GM18870 (cell line): ENCODE measurements around the gene ZNF283.
"Not testable (repeated sequence)": the region's sequence is repeated elsewhere in the genome, so short reads cannot be mapped to it uniquely, and the experiment has no call there.

Source experiments
- ATAC-seq: cut with Tn5 transposase; IDR thresholded peaks from one replicate; pipeline ENCODE4 v1.9.1; 2021; ENCODE audit warnings: moderate library complexity; ENCODE audit not compliant: unreplicated experiment

Gene ZNF283

DNA sequence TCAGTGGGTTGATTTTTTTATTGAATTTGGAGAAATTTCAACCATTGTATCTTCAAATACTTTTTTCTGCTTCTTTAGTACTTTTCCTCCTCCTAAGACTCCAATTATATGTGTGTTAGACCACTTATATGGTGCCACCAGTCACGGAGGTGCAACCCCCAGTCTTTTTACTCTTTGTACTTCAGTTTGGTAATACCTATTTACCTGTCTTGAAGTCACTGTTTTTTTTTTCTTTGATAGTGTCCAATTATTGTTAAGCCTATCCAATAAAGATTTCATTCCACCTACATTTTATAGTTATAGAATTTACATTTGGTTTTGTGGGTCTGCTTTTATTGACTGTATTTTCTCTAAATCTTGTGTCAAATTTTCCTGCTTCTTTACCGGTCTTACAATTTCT, 14.9 kb downstream of the ZNF283 start:
- ATAC-seq: no peak

DNA sequence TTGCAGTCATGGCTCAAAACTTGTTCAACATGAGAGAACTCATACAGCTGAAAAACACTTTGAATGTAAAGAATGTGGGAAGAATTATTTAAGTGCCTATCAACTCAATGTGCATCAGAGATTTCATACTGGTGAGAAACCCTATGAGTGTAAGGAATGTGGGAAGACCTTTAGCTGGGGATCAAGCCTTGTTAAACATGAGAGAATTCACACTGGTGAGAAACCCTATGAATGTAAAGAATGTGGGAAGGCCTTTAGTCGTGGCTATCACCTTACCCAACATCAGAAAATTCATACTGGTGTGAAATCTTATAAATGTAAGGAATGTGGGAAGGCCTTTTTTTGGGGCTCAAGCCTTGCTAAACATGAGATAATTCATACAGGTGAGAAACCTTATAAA, 20.1 kb downstream of the ZNF283 start:
- no peak for ATAC-seq

DNA sequence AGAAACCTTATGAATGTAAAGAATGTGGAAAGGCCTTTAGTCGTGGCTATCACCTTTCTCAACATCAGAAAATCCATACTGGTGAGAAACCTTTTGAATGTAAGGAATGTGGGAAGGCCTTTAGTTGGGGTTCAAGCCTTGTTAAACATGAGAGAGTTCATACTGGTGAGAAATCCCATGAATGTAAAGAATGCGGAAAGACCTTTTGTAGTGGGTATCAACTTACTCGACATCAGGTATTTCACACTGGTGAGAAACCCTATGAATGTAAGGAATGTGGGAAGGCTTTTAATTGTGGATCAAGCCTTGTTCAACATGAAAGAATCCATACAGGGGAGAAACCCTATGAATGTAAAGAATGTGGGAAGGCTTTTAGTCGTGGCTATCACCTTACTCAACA, 20.8 kb downstream of the ZNF283 start:
- no peak for ATAC-seq

DNA sequence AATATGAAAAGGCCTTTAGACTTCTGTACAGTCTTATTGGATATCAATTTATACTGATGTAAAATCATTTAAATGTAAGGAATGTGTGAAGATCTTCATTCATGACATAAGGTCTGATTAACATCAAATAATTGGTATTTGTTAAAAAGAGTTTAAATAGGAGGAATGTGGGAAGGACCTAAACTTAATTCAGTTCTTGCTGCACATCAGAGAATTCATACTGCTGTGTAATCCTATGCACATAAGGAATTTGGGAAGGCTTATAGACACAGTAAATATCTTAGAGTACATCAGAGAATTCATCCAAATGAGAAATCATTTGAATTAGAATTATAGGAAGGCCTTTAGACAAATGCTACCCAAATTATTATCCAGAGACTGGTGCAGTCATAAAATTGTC, 21.7 kb downstream of the ZNF283 start:
- ATAC-seq: no peak

DNA sequence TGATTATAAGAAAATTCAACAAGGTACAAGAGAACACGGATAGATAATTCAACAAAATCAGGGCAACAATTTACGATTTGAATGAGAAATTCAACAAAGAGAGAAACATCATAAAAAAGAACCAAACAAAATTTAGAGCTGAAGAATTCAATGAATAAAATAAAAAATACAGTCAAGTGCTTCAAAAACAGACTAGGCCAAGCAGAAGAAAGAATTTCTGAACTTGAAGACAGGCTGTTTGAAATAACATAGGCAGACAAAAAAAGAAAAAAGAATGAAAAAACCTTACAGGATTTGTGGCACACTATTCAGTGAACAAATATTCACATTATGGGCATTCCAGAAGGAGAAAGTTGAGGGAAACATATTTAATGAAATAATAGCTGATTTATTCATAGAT, 31.1 kb downstream of the ZNF283 start:
- ATAC-seq: no peak

DNA sequence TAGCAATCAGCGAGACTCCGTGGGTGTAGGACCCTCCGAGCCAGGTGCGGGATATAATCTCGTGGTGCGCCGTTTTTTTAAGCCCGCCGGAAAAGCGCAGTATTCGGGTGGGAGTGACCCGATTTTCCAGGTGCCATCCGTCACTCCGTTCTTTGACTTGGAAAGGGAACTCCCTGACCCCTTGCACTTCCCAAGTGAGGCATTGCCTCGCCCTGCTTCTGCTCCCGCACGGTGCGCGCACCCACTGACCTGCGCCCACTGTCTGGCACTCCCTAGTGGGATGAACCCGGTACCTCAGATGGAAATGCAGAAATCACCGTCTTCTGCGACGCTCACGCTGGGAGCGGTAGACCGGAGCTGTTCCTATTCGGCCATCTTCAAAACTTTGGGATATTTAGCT, 39.8 kb downstream of the ZNF283 start:
- not testable (repeated sequence) for ATAC-seq

DNA sequence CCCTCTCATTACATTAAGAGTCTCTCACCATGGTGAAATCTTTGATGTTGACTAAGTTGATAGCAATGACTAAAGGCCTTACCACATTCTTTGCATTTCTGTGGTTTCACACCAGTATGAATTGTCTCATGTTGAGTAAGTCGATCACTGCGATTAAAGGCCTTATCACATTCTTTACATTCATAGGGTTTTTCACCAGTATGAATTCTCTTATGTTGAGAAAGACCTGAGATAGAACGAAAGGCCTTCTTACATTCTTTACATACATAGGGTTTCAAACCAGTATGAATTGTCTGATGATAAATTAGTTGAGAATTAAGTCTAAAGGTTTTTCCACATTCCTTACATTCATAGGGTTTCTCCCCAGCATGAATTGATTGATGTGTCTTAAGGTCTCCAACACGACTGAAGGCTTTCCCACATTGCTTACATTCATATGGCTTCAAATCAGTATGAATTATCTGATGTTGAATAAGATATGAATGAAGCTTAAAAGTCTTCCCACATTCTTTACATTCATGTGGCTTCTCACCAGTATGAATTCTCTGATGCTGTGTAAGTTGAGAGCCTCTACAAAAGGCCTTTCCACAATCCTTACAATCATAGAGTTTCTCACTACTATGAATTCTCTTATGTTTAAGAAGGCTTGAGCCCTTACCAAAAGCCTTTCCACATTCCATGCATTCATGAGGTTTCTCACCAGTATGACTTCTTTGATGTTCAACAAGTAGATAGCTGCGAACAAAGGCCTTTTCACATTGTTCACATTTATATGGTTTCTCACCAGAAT, 45.6 kb downstream of the ZNF283 start:
- ATAC-seq: no peak

DNA sequence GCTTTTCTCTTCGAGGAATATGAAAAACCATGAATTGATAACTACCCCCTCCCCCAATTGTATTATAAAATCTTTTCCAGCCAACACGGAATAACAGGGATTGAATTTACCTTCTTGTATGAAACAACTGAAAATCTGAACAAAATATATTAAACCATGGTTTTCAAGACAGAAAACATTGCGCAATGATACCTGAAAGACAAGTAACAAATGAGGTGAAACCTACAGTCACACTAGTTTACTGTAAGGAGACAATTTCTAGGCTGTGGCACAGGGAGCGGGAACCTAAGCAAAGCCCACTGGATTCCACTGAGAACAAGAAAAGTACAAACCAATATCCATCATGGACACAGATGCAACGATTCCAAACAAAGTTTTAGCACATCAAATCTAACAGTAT, 53.4 kb downstream of the ZNF283 start:
- no peak for ATAC-seq

DNA sequence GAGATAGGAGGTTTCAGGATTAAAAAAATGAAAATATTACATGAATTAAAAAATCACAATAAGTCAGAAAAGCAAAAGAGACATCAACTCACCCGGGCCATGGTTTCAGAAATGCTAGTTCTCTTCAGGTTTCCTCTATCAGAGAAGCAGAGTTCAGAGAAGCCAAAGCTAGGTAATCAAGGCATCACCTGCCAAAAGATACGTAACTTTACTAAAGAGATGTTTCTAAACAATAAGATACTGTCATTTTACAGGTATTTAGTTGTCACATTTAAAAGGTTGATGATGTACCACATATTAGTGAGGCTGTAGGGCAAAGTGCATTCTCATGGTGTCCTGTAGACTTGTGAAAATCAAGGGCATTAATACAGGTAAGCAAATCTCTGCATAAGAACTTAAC, 56.7 kb downstream of the ZNF283 start, which contains the start of gene ZNF404:
ZNF404 (minus strand) TSS at position 101 of the 400 bp plus-strand sequence.
- no peak for ATAC-seq

DNA sequence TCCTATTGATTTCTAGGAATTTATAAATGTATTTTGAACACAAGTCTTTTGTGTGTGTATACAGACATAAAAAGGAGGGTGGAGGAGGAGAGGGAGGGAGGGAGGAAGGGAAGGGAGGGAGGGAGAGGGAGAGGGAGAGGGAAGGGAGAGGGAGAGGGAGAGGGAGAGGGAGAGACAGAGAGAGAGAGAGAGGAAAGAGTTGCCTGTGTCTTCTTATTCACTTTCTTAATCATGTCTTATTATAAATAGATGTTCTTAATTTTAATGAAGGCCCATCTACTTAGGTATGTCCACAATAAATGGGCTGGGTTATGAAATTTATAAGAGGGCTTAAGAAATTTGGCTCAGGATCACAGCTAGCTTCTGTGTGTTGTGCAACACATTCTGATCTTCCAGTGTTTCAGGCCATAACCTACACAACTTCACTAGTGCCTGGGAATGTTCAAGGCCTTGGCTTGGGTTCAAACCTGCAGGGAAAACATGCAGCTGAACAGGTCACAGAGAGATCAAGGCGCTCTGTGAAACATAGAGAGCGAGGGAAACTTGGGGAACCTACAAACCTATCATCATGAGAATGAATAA, 68.7 kb downstream of the ZNF283 start:
- ATAC-seq: no peak
